Panc1 (cell line): ENCODE results near the gene KCNIP3. TPM values are rescaled to one million over a fixed set of nuclear protein-coding genes. Genes with fewer than 3 reads are reported as not detected.
"Not testable (repeated sequence)": the region's sequence is repeated elsewhere in the genome, so short reads cannot be mapped to it uniquely, and the experiment has no call there.

Experiments
- ATAC-seq: fragments of 200-7000 bp; cut with Tn5 transposase; 2 replicates; pipeline ENCODE4 v1.9.1; 2020; ENCODE audit warnings: mild to moderate bottlenecking, moderate library complexity
- BruUV-seq: library from RNA; stranded (reverse); fragments of 400-500 nt; replicated peaks from 2 replicates; lab custom pipeline; 2021; lab: Mats Ljungman, UMichigan
- CTCF ChIA-PET: fragments of 300-600 bp; sonication (Branson Sonifier 250); formaldehyde crosslinking; loops from one replicate; lab custom pipeline; 2022; ENCODE audit warnings: antibody characterized with exemption; lab: Charles Lee
- POLR2A ChIA-PET: fragments of 300-600 bp; sonication (Branson Sonifier 250); formaldehyde crosslinking; loops from one replicate; lab custom pipeline; 2022; ENCODE audit warnings: antibody characterized with exemption; lab: Charles Lee
- DNase-seq: peaks from one replicate; pipeline ENCODE4 v3.0.0-alpha.2; 2010; ENCODE audit warnings: low read depth, low spot score
- H3K27ac ChIP-seq: 2 replicates; pipeline ENCODE4 v1.5.1; 2011; ENCODE audit warnings: mild to moderate bottlenecking, low read length, inconsistent platforms
- H3K27me3 ChIP-seq: fragments of 200-500 bp; sonication (Bioruptor generic); 2 replicates; pipeline ENCODE4 v1.6.0; 2014; ENCODE audit warnings: low read length, inconsistent platforms; ENCODE audit not compliant: control insufficient read depth, insufficient read depth
- H3K36me3 ChIP-seq: fragments of 200-500 bp; sonication (Bioruptor generic); 2 replicates; pipeline ENCODE4 v1.5.1; 2014; ENCODE audit warnings: inconsistent platforms, mild to moderate bottlenecking, low read length, moderate library complexity; ENCODE audit not compliant: control insufficient read depth, insufficient read depth
- H3K4me1 ChIP-seq: 2 replicates; pipeline ENCODE4 v1.5.1; 2011; ENCODE audit warnings: inconsistent platforms, mild to moderate bottlenecking, low read length, moderate library complexity; ENCODE audit not compliant: control insufficient read depth, insufficient read depth
- H3K4me3 ChIP-seq, 2 experiments: 2 replicates each; pipeline ENCODE4 v1.5.1; 2011 to 2012; ENCODE audit warnings: low read depth in 2 of 2, low read length in 2 of 2, mild to moderate bottlenecking in 2 of 2, inconsistent platforms in 1 of 2, moderate library complexity in 1 of 2
- H3K9me3 ChIP-seq: fragments of 200-500 bp; sonication (Bioruptor generic); 2 replicates; pipeline ENCODE4 v1.5.1; 2014; ENCODE audit warnings: low read depth, mild to moderate bottlenecking, inconsistent platforms, low read length, moderate library complexity; ENCODE audit not compliant: control insufficient read depth, insufficient read depth
- POLR2AphosphoS5 ChIP-seq: IDR thresholded peaks from 2 replicates; pipeline ENCODE4 v1.6.1; 2012; ENCODE audit warnings: mild to moderate bottlenecking, low read depth, low read length, moderate library complexity
- SIN3A ChIP-seq: IDR thresholded peaks from 2 replicates; pipeline ENCODE4 v1.6.1; 2012; ENCODE audit warnings: low read depth, mild to moderate bottlenecking, low read length, moderate library complexity, borderline replicate concordance; ENCODE audit not compliant: insufficient read depth
- TCF7L2 ChIP-seq: IDR thresholded peaks from 2 replicates; pipeline ENCODE4 v1.6.1; 2011; ENCODE audit warnings: mild to moderate bottlenecking, low read depth, low read length, inconsistent platforms
- in situ Hi-C: cut with HindIII; loops from 2 replicates; pipeline ENCODE4 v1.10.0; 2016; ENCODE audit warnings: low sequenced_read_pairs, low pct_unique_long_range_greater_than_20kb
- intact Hi-C: fragments of 100-400 bp; cut with micrococcal nuclease; formaldehyde crosslinking; loops from one replicate; pipeline ENCODE4 v1.10.0; 2022; ENCODE audit not compliant: unreplicated experiment
- total RNA-seq: library from RNA; stranded (reverse); gene quantifications from one replicate; pipeline ENCODE4 v1.2.1, GENCODE V29; 2021; ENCODE audit not compliant: unreplicated experiment
- TF ChIP-seq, protein P1 (sequence below): fragments of 450-650 bp; IDR thresholded peaks from 2 replicates; pipeline ENCODE4 v1.5.1; 2017; ENCODE audit warnings: mild to moderate bottlenecking
- TF ChIP-seq, protein P2 (sequence below), 2 experiments: IDR thresholded peaks; 2 replicates each; pipeline ENCODE4 v1.6.1; 2011 to 2012; ENCODE audit warnings: low read depth in 2 of 2, control low read depth in 1 of 2, low read length in 1 of 2, mild to moderate bottlenecking in 1 of 2, moderate library complexity in 1 of 2; ENCODE audit not compliant: insufficient read depth in 1 of 2

The KCNIP3 gene
- total RNA-seq, 1 experiment from 2014 or later, result 17.5 TPM

DNA sequence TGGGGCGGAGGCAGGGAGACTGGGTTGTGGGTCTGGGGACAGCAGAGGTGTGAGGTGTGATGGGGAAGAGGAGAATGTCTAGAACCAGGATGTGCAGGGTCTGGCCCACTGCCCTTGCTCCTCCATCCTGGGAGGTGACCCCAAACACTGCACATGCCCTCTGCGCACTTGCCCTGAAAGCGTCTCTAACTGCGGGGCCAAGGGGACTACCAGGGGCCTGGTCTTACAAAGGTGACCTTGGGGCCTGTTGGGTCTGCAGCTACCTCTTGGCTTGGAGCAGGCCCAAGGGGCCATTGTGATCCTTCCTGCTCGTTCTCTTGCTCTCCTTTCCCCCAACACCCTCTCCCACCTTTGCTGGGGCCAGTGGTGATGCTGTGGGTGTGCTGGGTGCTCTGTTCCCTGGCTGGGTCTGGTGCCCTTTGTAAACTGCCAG is 57.3 kb downstream of the KCNIP3 start:
- DNase-seq, result no peak
- no peaks in the 10 kb centered on the region for H3K36me3 ChIP-seq
- H3K9me3 ChIP-seq, result no peaks in the 10 kb centered on the region
- no peak overlapping the region for H3K4me3 ChIP-seq
- no peaks in the 10 kb centered on the region; the same call in 1 of the 2 replicates for H3K4me1 ChIP-seq
- intact Hi-C loops, result no loop called here
- ChIA-PET POLR2A (no interaction called here), CTCF (no interaction called here)
- no TSS peak for BruUV-seq
- peak; percentile 17; the same call in 1 of the 2 replicates for ATAC-seq
- no peak overlapping the region for H3K27ac ChIP-seq
- H3K27me3 ChIP-seq, result no peaks in the 10 kb centered on the region
- in situ Hi-C loops, result no loop called here
- TF ChIP-seq, protein P1, sequence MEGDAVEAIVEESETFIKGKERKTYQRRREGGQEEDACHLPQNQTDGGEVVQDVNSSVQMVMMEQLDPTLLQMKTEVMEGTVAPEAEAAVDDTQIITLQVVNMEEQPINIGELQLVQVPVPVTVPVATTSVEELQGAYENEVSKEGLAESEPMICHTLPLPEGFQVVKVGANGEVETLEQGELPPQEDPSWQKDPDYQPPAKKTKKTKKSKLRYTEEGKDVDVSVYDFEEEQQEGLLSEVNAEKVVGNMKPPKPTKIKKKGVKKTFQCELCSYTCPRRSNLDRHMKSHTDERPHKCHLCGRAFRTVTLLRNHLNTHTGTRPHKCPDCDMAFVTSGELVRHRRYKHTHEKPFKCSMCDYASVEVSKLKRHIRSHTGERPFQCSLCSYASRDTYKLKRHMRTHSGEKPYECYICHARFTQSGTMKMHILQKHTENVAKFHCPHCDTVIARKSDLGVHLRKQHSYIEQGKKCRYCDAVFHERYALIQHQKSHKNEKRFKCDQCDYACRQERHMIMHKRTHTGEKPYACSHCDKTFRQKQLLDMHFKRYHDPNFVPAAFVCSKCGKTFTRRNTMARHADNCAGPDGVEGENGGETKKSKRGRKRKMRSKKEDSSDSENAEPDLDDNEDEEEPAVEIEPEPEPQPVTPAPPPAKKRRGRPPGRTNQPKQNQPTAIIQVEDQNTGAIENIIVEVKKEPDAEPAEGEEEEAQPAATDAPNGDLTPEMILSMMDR, result no peak
- no peak for TF ChIP-seq TCF7L2

DNA sequence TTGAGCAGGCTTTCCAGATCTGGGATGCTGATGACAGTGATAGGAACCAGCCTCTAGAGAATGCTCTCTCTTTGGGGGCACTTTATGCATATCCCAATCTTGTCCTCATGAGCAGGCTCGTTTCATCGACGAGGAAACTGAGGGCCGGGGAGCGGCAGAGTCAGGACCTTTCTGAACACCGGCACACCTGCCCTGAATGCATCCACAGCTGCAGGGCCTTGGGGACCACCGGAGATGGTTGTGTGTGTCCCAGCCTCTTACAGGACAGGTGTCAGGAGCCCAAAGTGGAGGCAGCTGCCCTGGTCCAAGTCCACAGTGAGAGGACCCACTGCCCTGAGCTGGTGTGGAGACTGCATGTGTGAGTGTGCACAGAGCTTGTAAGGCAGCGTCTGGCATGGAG is 57.8 kb downstream of the KCNIP3 start:
- DNase-seq, result no peak
- ChIA-PET POLR2A (no interaction called here), CTCF (no interaction called here)
- intact Hi-C loops (no loop called here), in situ Hi-C loops (no loop called here)
- no peak for ATAC-seq
- BruUV-seq, result no TSS peak
- Histone ChIP-seq H3K36me3 (no peaks in the 10 kb centered on the region), H3K4me3 (no peak overlapping the region), H3K4me1 (no peaks in the 10 kb centered on the region; the same call in 1 of the 2 replicates), H3K27me3 (no peaks in the 10 kb centered on the region), H3K27ac (no peak overlapping the region), H3K9me3 (no peaks in the 10 kb centered on the region)
- TF ChIP-seq, protein P1, result no peak
- no peak for TF ChIP-seq POLR2AphosphoS5
- TF ChIP-seq SIN3A, result no peak
- TF ChIP-seq, protein P2, sequence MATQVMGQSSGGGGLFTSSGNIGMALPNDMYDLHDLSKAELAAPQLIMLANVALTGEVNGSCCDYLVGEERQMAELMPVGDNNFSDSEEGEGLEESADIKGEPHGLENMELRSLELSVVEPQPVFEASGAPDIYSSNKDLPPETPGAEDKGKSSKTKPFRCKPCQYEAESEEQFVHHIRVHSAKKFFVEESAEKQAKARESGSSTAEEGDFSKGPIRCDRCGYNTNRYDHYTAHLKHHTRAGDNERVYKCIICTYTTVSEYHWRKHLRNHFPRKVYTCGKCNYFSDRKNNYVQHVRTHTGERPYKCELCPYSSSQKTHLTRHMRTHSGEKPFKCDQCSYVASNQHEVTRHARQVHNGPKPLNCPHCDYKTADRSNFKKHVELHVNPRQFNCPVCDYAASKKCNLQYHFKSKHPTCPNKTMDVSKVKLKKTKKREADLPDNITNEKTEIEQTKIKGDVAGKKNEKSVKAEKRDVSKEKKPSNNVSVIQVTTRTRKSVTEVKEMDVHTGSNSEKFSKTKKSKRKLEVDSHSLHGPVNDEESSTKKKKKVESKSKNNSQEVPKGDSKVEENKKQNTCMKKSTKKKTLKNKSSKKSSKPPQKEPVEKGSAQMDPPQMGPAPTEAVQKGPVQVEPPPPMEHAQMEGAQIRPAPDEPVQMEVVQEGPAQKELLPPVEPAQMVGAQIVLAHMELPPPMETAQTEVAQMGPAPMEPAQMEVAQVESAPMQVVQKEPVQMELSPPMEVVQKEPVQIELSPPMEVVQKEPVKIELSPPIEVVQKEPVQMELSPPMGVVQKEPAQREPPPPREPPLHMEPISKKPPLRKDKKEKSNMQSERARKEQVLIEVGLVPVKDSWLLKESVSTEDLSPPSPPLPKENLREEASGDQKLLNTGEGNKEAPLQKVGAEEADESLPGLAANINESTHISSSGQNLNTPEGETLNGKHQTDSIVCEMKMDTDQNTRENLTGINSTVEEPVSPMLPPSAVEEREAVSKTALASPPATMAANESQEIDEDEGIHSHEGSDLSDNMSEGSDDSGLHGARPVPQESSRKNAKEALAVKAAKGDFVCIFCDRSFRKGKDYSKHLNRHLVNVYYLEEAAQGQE (IDR thresholded peaks at IDR 0.05; ENCODE audit: insufficient read depth in 1 of 2, low read depth in 2 of 2, low read length in 1 of 2), result no peak
- TF ChIP-seq TCF7L2, result no peak

DNA sequence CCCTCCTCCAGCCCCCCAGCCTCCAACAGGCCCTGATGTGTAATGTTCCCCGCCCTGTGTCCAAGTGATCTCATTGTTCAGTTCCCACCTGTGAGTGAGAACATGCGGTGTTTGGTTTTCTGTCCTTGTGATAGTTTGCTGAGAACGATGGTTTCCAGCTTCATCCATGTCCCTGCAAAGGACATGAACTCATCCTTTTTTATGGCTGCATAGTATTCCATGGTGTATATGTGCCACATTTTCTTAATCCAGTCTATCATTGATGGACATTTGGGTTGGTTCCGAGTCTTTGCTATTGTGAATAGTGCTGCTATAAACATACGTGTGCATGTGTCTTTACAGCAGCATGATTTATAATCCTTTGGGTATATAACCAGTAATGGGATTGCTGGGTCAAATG is 58.3 kb downstream of the KCNIP3 start:
- H3K4me1 ChIP-seq, BruUV-seq, H3K4me3 ChIP-seq, H3K9me3 ChIP-seq, H3K27ac ChIP-seq, CTCF ChIA-PET, H3K36me3 ChIP-seq, intact Hi-C loops, H3K27me3 ChIP-seq, ATAC-seq, POLR2A ChIA-PET, in situ Hi-C loops, DNase-seq: not testable (repeated sequence)
